ENCODE results near the gene FARP1.
A peak's percentile ranks its signal among the peaks of the same experiment; 100 is the strongest.

The FARP1 gene

GRCh38 chr13:98254513-98254912, 111.6 kb downstream of the FARP1 start:
- no peak overlapping the region for H3K4me3 ChIP-seq (ENCODE audit: control insufficient read depth, low read depth, low read length)
- TF ChIP-seq, protein P1, sequence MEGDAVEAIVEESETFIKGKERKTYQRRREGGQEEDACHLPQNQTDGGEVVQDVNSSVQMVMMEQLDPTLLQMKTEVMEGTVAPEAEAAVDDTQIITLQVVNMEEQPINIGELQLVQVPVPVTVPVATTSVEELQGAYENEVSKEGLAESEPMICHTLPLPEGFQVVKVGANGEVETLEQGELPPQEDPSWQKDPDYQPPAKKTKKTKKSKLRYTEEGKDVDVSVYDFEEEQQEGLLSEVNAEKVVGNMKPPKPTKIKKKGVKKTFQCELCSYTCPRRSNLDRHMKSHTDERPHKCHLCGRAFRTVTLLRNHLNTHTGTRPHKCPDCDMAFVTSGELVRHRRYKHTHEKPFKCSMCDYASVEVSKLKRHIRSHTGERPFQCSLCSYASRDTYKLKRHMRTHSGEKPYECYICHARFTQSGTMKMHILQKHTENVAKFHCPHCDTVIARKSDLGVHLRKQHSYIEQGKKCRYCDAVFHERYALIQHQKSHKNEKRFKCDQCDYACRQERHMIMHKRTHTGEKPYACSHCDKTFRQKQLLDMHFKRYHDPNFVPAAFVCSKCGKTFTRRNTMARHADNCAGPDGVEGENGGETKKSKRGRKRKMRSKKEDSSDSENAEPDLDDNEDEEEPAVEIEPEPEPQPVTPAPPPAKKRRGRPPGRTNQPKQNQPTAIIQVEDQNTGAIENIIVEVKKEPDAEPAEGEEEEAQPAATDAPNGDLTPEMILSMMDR (conservative IDR thresholded peaks at IDR 0.05; ENCODE audit: control insufficient read depth, insufficient read depth, low read depth, low read length): no peak
- peak; percentile 84 for DNase-seq (ENCODE audit: low read depth)

- no peak for DNase-seq (ENCODE audit: low read depth)
- TF ChIP-seq, protein P1 (conservative IDR thresholded peaks at IDR 0.05; ENCODE audit: control insufficient read depth, insufficient read depth, low read depth, low read length): no peak
- no peak overlapping the region for H3K4me3 ChIP-seq (ENCODE audit: control insufficient read depth, low read depth, low read length)
Measured at GRCh38 chr13:98258226-98258625, 115.3 kb downstream of the FARP1 start.

- no peak overlapping the region for H3K4me3 ChIP-seq (ENCODE audit: control insufficient read depth, low read depth, low read length)
- TF ChIP-seq, protein P1 (conservative IDR thresholded peaks at IDR 0.05; ENCODE audit: control insufficient read depth, insufficient read depth, low read depth, low read length): no peak
- DNase-seq (ENCODE audit: low read depth): peak; percentile 63
Measured at GRCh38 chr13:98260357-98261164, 117.7 kb downstream of the FARP1 start.

DNA sequence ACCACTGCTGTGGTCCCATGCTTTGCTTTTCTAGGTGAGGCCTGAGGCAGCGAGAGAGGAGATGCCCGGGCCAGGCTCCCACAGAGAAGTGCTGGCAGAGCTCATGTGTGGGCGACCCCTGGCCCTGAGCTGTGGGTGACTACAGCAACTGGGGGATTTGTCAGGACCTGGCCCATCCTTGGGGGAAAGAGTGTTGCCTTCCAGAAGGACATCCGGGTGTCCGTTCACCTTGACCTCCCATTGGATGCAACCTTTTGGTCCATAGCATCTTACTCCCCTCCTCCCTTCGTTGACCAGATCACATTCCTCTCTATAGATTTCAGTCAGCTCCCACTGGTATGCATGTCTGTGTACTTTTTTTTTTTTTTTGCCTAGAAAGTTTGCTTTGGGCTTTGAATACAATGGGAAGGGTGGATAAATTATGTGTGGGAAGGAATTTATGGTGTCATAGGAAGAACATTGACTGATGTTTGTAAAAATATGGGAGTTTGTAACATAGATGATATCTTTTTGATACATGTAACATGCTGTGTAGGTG, 118.3 kb downstream of the FARP1 start:
- H3K4me3 ChIP-seq (ENCODE audit: control insufficient read depth, low read depth, low read length): no peak overlapping the region
- TF ChIP-seq, protein P1 (conservative IDR thresholded peaks at IDR 0.05; ENCODE audit: control insufficient read depth, insufficient read depth, low read depth, low read length): no peak
- DNase-seq (ENCODE audit: low read depth): no peak

DNA sequence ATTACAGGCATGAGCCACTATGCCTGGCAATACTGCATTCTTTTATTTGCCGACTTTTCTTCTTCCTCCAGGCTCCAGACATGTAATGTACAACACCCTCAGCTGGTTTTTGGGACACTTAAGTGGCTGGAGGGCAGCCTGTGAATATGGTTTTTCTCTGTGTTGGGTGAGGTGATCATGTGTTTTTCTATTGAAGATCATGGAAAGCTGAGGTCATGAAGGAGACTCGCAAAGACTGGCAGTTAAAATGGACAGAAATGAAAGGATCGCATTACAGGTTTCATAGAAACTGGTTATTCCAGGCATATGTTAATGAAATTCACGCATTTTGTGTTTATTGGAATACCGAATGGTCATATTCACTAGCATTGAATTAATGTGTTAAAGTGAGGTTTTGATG, 119.4 kb downstream of the FARP1 start:
- DNase-seq (ENCODE audit: low read depth): no peak
- TF ChIP-seq, protein P1 (conservative IDR thresholded peaks at IDR 0.05; ENCODE audit: control insufficient read depth, insufficient read depth, low read depth, low read length): no peak
- no peak overlapping the region for H3K4me3 ChIP-seq (ENCODE audit: control insufficient read depth, low read depth, low read length)

DNA sequence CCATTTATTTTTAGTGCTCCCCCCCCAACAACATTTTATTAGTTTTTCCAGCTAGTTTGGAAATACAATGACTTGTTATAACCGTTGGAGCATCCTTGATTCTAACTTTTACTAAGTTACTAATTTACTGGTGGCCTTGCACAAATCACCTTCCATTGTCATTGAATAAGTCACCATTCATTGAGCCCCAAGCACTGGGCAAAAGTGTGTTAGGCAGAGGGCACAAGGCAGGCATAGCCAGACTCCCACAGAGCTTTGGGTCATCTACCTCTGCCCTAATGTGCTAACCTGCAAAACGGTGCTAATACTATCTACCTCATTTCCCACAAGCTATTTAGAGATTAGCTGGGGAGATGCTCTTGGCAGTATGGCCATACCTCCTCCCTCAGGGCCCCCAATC, 120.9 kb downstream of the FARP1 start:
- no peak for DNase-seq (ENCODE audit: low read depth)
- TF ChIP-seq, protein P1 (conservative IDR thresholded peaks at IDR 0.05; ENCODE audit: control insufficient read depth, insufficient read depth, low read depth, low read length): no peak
- H3K4me3 ChIP-seq (ENCODE audit: control insufficient read depth, low read depth, low read length): no peak overlapping the region
